ENCODE results near the gene CIROP.

- TF ChIP-seq CTCF (IDR thresholded peaks at IDR 0.05; ENCODE audit: insufficient read depth, low read length, poor library complexity, severe bottlenecking) = no peak
- TF ChIP-seq EZH2phosphoT487 (conservative IDR thresholded peaks at IDR 0.05; ENCODE audit: low read length) = no peak
These were observed 44.1 kb downstream of the CIROP start for GRCh38 chr14:23060536-23061260.

Measured in SU-DHL-6 (cell line).